HepG2 (cell line): ENCODE measurements around the gene TEKT1. TPM values are rescaled to one million over a fixed set of nuclear protein-coding genes. Genes with fewer than 3 reads are reported as not detected.
A peak's percentile ranks its signal among the peaks of the same experiment; 100 is the strongest.

Experiments used
- ETV6 ChIP-seq: sonication (generic); formaldehyde crosslinking; conservative IDR thresholded peaks from 2 replicates; pipeline ENCODE4 v1.4.0; 2020; ENCODE audit warnings: missing genetic modification reagents
- EZH2 ChIP-seq: conservative IDR thresholded peaks from 2 replicates; pipeline ENCODE4 v1.6.1; 2012; ENCODE audit warnings: mild to moderate bottlenecking, low read depth, low read length, moderate library complexity
- HCFC1 ChIP-seq: fragments of 150-350 bp; IDR thresholded peaks from 2 replicates; pipeline ENCODE4 v1.6.1; 2014; ENCODE audit warnings: low read depth, low read length
- MTF2 ChIP-seq: sonication (generic); formaldehyde crosslinking; IDR thresholded peaks from 2 replicates; pipeline ENCODE4 v1.5.0; 2020; ENCODE audit warnings: missing genetic modification reagents, borderline replicate concordance
- SALL1 ChIP-seq: sonication (generic); formaldehyde crosslinking; IDR thresholded peaks from 2 replicates; pipeline ENCODE4 v1.8.0; 2022; ENCODE audit warnings: mild to moderate bottlenecking, missing genetic modification reagents
- ZFP1 ChIP-seq: IDR thresholded peaks from 2 replicates; pipeline ENCODE4 v1.6.1; 2016
- ZNF337 ChIP-seq: sonication (generic); formaldehyde crosslinking; IDR thresholded peaks from 2 replicates; pipeline ENCODE4 v1.5.1; 2020; ENCODE audit warnings: missing genetic modification reagents, low read depth, mild to moderate bottlenecking, borderline replicate concordance
- ZNF678 ChIP-seq: sonication (generic); formaldehyde crosslinking; IDR thresholded peaks from 2 replicates; pipeline ENCODE4 v1.4.0; 2020; ENCODE audit warnings: mild to moderate bottlenecking, missing genetic modification reagents
- ZNF709 ChIP-seq: sonication (generic); formaldehyde crosslinking; IDR thresholded peaks from 2 replicates; pipeline ENCODE4 v1.5.0; 2020; ENCODE audit warnings: mild to moderate bottlenecking, missing genetic modification reagents
- ZNF761 ChIP-seq: sonication (generic); formaldehyde crosslinking; conservative IDR thresholded peaks from 2 replicates; pipeline ENCODE4 v1.4.0; 2020; ENCODE audit warnings: mild to moderate bottlenecking, missing genetic modification reagents
- ZNF792 ChIP-seq: IDR thresholded peaks from 2 replicates; pipeline ENCODE4 v1.6.1; 2016
- polyA plus RNA-seq, 8 experiments: library from polyadenylated mRNA; depleted of rRNA in 3 of 8; stranded (reverse) in 7 of 8; unstranded in 1 of 8; fragments of >200 nt; fragmentation: Illumina TruSeq in 4 of 8; extraction: Trizol in 4 of 8; gene quantifications; 2 replicates each; pipeline versions ENCODE4 v1.2.1 to v1.2.3, GENCODE V29; 2011 to 2016; ENCODE audit warnings: low read depth in 4 of 8, missing spikeins in 1 of 8, mixed read lengths in 1 of 8; ENCODE audit not compliant: insufficient read depth in 1 of 8
- total RNA-seq, 5 experiments: library from RNA; depleted of rRNA; stranded (reverse); fragments of >200 nt; fragmentation: Illumina TruSeq; extraction: Trizol; gene quantifications; 2 replicates each; pipeline ENCODE4 v1.2.3, GENCODE V29; 2016; ENCODE audit warnings: low read depth in 1 of 5
- TF ChIP-seq, protein P1 (sequence below): sonication (generic); formaldehyde crosslinking; IDR thresholded peaks from 2 replicates; pipeline ENCODE4 v1.5.0; 2020; ENCODE audit warnings: mild to moderate bottlenecking, missing genetic modification reagents, borderline replicate concordance
- TF ChIP-seq, protein P2 (sequence below): sonication (generic); formaldehyde crosslinking; IDR thresholded peaks from 2 replicates; pipeline ENCODE4 v1.8.0; 2022; ENCODE audit warnings: mild to moderate bottlenecking, missing genetic modification reagents, borderline replicate concordance
- TF ChIP-seq, protein P3 (sequence below): sonication (generic); formaldehyde crosslinking; IDR thresholded peaks from 2 replicates; pipeline ENCODE4 v1.4.0; 2020; ENCODE audit warnings: missing genetic modification reagents; ENCODE audit errors: not compliant biosample characterization
- TF ChIP-seq, protein P4 (sequence below): sonication (generic); formaldehyde crosslinking; IDR thresholded peaks from 2 replicates; pipeline ENCODE4 v1.4.0; 2020; ENCODE audit warnings: missing genetic modification reagents, borderline replicate concordance
- TF ChIP-seq, protein P5 (sequence below): sonication (generic); formaldehyde crosslinking; IDR thresholded peaks from 2 replicates; pipeline ENCODE4 v1.4.0; 2020; ENCODE audit warnings: missing genetic modification reagents

The TEKT1 gene
- total and polyA plus RNA-seq, 2 of the 13 experiments (the other 11 are each of a cell fraction or from before 2014, with no cell fraction given): not detected

DNA sequence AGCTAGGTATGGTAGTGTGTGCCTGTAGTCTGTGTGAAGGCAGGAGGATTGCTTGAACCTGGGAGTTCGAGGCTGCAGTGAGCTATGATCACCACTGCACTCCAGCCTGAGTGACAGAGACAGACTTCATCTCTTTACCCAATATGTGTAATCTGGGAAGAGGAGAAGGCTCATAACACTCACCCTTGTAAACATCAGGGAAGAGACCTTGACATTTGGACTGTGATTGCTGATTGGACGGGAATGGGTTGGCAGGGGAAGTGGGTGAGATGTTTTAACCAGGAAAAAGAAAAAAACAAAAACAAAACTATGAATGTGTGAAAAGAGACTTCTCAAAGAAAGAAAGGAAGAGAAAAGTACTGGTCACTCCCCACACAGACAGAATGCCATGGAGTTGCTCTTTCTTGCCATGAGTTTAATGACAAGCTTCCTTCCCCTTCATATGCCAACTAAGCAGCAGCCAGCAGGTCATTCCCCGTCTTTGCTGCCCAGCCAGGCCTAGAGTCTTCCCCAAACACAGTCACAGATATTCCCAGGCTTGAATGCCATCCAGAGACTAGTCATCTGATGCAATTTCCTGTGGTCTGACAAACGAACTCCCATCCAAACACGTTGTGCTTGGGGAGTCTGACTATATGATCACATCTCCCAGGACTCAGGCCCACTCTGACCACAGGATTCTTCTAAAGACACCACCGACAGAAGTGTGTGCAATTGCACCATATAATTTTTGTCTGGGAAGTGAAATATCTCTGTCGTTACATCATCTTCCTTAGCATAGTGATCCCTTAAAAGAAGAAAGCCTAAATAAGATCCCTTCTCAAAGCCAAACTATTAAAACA lies 79.2 kb downstream of the TEKT1 start (continued):
- TF ChIP-seq ZNF761 (no peak; the same call in 1 of the 2 replicates), SALL1 (peak; percentile 63; the same call in 1 of the 2 replicates), HCFC1 (no peak), ZNF709 (CRISPR knock-in tag) (no peak), ZNF337 (CRISPR knock-in tag) (no peak), ZNF792 (CRISPR knock-in tag) (no peak), ETV6 (CRISPR knock-in tag) (no peak), MTF2 (CRISPR knock-in tag) (no peak), ZNF678 (CRISPR knock-in tag) (no peak), ZFP1 (CRISPR knock-in tag) (no peak), EZH2 (no peak)
- TF ChIP-seq, protein P1, sequence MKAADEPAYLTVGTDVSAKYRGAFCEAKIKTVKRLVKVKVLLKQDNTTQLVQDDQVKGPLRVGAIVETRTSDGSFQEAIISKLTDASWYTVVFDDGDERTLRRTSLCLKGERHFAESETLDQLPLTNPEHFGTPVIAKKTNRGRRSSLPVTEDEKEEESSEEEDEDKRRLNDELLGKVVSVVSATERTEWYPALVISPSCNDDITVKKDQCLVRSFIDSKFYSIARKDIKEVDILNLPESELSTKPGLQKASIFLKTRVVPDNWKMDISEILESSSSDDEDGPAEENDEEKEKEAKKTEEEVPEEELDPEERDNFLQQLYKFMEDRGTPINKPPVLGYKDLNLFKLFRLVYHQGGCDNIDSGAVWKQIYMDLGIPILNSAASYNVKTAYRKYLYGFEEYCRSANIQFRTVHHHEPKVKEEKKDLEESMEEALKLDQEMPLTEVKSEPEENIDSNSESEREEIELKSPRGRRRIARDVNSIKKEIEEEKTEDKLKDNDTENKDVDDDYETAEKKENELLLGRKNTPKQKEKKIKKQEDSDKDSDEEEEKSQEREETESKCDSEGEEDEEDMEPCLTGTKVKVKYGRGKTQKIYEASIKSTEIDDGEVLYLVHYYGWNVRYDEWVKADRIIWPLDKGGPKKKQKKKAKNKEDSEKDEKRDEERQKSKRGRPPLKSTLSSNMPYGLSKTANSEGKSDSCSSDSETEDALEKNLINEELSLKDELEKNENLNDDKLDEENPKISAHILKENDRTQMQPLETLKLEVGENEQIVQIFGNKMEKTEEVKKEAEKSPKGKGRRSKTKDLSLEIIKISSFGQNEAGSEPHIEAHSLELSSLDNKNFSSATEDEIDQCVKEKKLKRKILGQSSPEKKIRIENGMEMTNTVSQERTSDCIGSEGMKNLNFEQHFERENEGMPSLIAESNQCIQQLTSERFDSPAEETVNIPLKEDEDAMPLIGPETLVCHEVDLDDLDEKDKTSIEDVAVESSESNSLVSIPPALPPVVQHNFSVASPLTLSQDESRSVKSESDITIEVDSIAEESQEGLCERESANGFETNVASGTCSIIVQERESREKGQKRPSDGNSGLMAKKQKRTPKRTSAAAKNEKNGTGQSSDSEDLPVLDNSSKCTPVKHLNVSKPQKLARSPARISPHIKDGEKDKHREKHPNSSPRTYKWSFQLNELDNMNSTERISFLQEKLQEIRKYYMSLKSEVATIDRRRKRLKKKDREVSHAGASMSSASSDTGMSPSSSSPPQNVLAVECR (CRISPR knock-in tag): peak; percentile 21; the same call in 1 of the 2 replicates
- TF ChIP-seq, protein P2, sequence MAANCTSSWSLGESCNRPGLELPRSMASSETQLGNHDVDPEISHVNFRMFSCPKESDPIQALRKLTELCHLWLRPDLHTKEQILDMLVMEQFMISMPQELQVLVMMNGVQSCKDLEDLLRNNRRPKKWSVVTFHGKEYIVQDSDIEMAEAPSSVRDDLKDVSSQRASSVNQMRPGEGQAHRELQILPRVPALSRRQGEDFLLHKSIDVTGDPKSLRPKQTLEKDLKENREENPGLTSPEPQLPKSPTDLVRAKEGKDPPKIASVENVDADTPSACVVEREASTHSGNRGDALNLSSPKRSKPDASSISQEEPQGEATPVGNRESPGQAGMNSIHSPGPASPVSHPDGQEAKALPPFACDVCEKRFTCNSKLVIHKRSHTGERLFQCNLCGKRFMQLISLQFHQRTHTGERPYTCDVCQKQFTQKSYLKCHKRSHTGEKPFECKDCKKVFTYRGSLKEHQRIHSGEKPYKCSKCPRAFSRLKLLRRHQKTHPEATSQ (CRISPR knock-in tag): no peak
- TF ChIP-seq, protein P3, sequence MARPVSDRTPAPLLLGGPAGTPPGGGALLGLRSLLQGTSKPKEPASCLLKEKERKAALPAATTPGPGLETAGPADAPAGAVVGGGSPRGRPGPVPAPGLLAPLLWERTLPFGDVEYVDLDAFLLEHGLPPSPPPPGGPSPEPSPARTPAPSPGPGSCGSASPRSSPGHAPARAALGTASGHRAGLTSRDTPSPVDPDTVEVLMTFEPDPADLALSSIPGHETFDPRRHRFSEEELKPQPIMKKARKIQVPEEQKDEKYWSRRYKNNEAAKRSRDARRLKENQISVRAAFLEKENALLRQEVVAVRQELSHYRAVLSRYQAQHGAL (CRISPR knock-in tag): no peak
- TF ChIP-seq, protein P4, sequence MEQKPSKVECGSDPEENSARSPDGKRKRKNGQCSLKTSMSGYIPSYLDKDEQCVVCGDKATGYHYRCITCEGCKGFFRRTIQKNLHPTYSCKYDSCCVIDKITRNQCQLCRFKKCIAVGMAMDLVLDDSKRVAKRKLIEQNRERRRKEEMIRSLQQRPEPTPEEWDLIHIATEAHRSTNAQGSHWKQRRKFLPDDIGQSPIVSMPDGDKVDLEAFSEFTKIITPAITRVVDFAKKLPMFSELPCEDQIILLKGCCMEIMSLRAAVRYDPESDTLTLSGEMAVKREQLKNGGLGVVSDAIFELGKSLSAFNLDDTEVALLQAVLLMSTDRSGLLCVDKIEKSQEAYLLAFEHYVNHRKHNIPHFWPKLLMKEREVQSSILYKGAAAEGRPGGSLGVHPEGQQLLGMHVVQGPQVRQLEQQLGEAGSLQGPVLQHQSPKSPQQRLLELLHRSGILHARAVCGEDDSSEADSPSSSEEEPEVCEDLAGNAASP: no peak
- TF ChIP-seq, protein P5, sequence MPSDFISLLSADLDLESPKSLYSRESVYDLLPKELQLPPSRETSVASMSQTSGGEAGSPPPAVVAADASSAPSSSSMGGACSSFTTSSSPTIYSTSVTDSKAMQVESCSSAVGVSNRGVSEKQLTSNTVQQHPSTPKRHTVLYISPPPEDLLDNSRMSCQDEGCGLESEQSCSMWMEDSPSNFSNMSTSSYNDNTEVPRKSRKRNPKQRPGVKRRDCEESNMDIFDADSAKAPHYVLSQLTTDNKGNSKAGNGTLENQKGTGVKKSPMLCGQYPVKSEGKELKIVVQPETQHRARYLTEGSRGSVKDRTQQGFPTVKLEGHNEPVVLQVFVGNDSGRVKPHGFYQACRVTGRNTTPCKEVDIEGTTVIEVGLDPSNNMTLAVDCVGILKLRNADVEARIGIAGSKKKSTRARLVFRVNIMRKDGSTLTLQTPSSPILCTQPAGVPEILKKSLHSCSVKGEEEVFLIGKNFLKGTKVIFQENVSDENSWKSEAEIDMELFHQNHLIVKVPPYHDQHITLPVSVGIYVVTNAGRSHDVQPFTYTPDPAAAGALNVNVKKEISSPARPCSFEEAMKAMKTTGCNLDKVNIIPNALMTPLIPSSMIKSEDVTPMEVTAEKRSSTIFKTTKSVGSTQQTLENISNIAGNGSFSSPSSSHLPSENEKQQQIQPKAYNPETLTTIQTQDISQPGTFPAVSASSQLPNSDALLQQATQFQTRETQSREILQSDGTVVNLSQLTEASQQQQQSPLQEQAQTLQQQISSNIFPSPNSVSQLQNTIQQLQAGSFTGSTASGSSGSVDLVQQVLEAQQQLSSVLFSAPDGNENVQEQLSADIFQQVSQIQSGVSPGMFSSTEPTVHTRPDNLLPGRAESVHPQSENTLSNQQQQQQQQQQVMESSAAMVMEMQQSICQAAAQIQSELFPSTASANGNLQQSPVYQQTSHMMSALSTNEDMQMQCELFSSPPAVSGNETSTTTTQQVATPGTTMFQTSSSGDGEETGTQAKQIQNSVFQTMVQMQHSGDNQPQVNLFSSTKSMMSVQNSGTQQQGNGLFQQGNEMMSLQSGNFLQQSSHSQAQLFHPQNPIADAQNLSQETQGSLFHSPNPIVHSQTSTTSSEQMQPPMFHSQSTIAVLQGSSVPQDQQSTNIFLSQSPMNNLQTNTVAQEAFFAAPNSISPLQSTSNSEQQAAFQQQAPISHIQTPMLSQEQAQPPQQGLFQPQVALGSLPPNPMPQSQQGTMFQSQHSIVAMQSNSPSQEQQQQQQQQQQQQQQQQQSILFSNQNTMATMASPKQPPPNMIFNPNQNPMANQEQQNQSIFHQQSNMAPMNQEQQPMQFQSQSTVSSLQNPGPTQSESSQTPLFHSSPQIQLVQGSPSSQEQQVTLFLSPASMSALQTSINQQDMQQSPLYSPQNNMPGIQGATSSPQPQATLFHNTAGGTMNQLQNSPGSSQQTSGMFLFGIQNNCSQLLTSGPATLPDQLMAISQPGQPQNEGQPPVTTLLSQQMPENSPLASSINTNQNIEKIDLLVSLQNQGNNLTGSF (CRISPR knock-in tag): no peak
